ENCODE results near the gene CHST14. TPM values are rescaled to one million over a fixed set of nuclear protein-coding genes. Genes with fewer than 3 reads are reported as not detected.
A peak's percentile ranks its signal among the peaks of the same experiment; 100 is the strongest.
"Not testable (repeated sequence)": the region's sequence is repeated elsewhere in the genome, so short reads cannot be mapped to it uniquely, and the experiment has no call there.

CHST14 gene
- total and polyA plus RNA-seq, 2 donors from 2014 or later, result 11.9 to 14.3 TPM

DNA sequence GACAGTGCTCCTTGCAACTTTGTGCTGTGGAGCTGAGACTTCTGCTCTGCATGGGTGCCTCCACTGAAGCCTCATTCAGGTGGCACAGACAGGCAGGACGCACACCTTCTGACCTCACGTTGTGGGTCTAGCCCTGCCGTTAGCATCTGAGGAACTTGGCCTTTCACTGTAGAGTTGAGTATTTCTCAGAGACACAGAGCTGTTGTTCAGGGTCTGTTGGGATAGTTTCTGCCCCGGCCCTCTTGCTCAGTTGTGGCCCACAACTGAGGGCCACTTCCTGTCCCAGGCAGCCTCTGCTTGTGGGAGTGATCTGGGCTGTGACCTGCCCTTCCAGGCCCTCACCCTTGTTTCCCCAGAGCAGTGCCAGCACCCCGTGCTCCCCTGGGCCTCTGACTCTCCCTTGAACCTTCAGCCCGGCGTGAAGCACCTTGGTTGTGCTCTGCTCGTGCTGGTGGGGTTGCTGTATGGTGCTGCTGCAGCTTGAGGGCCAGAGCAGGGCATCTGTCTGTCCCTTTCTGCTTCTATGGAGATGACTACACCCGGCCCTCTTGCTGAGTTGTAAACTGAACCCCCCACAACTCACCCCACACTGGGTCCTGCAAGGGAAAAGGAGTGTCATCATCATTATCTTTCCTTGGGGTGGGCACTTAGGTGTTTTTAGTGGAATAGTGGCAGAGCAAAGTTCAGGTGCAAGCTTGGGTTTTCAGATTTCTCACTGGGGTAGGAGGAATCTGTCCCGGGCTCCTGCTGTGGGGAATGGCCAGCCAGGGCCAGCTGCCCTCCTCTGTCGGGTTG, 18.3 kb upstream of the CHST14 start:
- H3K9ac ChIP-seq (ENCODE audit: low read length in 3 of 3), result no peak overlapping the region
- H3K4me3 ChIP-seq (ENCODE audit: low read length in 3 of 3), result no peak overlapping the region
- H3K4me1 ChIP-seq (ENCODE audit: control insufficient read depth in 2 of 3, insufficient read depth in 2 of 3, low read depth in 1 of 3, low read length in 3 of 3), result peaks cover 0 to 30% (median 27%) of the 10 kb centered on the region in 3 donors
- H3K36me3 ChIP-seq (ENCODE audit: control insufficient read depth in 2 of 3, insufficient read depth in 3 of 3, low read length in 3 of 3), result no peaks in the 10 kb centered on the region
- no peaks in the 10 kb centered on the region for H3K27me3 ChIP-seq (ENCODE audit: control insufficient read depth, insufficient read depth, low read length)
- no peak for FAIRE-seq
- H3K9me3 ChIP-seq (ENCODE audit: control insufficient read depth in 2 of 3, insufficient read depth in 1 of 3, low read length in 3 of 3), result no peaks in the 10 kb centered on the region
- TF ChIP-seq, protein P1, sequence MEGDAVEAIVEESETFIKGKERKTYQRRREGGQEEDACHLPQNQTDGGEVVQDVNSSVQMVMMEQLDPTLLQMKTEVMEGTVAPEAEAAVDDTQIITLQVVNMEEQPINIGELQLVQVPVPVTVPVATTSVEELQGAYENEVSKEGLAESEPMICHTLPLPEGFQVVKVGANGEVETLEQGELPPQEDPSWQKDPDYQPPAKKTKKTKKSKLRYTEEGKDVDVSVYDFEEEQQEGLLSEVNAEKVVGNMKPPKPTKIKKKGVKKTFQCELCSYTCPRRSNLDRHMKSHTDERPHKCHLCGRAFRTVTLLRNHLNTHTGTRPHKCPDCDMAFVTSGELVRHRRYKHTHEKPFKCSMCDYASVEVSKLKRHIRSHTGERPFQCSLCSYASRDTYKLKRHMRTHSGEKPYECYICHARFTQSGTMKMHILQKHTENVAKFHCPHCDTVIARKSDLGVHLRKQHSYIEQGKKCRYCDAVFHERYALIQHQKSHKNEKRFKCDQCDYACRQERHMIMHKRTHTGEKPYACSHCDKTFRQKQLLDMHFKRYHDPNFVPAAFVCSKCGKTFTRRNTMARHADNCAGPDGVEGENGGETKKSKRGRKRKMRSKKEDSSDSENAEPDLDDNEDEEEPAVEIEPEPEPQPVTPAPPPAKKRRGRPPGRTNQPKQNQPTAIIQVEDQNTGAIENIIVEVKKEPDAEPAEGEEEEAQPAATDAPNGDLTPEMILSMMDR (IDR thresholded peaks at IDR 0.05; ENCODE audit: borderline replicate concordance, extremely low read depth, insufficient read depth), result no peak
- DNase-seq, result no peak
- no peak overlapping the region for H3K27ac ChIP-seq (ENCODE audit: low read depth in 2 of 2, low read length in 2 of 2)
- intact Hi-C loops (cut with DNase I), result no loop called here

DNA sequence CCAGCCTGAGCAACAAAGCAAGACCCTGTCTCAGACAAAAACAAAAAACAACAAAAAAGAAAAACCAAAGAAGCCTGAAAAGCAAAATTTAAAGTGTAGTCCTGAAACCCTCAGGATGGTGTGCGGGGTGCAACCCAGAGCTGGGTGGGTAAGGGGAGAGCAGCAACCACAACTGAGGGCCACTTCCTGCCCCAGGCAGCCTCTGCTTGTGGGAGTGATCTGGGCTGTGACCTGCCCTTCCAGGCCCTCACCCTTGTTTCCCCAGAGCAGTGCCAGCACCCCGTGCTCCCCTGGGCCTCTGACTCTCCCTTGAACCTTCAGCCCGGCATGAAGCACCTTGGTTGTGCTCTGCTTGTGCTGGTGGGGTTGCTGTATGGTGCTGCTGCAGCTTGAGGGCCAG, 16.8 kb upstream of the CHST14 start:
- H3K27ac ChIP-seq (ENCODE audit: low read depth in 2 of 2, low read length in 2 of 2); H3K4me3 ChIP-seq (ENCODE audit: low read length in 3 of 3); DNase-seq; H3K36me3 ChIP-seq (ENCODE audit: control insufficient read depth in 2 of 3, insufficient read depth in 3 of 3, low read length in 3 of 3); H3K9me3 ChIP-seq (ENCODE audit: control insufficient read depth in 2 of 3, insufficient read depth in 1 of 3, low read length in 3 of 3); FAIRE-seq; H3K27me3 ChIP-seq (ENCODE audit: control insufficient read depth, insufficient read depth, low read length); intact Hi-C loops (cut with DNase I); H3K9ac ChIP-seq (ENCODE audit: low read length in 3 of 3): not testable (repeated sequence)
- H3K4me1 ChIP-seq (ENCODE audit: control insufficient read depth in 2 of 3, insufficient read depth in 2 of 3, low read depth in 1 of 3, low read length in 3 of 3), result peaks cover 0 to 30% (median 27%) of the 10 kb centered on the region in 3 donors

DNA sequence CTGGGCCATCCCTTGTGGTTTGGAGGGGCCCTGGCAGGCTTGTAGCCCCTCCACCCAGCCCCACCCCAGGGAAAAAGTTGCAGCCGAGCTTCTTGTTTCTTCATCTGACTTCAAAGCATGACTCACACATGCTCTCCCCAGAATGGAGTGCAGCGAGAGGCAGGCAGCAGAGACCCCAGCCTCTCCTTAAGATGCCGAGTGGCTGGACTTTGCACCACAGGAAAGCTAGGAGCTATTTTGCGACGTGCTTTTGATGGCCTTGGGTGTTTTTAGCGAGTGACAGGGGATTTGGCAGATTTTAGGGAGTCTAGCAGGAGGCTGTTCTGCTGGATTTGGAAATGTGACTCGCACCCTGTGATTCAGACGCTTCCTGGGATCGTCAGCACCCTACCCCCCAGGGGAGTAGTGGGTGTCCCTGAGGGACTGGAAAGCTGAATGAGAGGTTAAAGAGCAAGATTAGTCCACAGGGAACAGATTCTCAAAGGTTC, 15.8 kb upstream of the CHST14 start:
- DNase-seq (no peak), FAIRE-seq (no peak)
- Histone ChIP-seq H3K27ac (ENCODE audit: low read depth in 2 of 2, low read length in 2 of 2) (no peak overlapping the region), H3K27me3 (ENCODE audit: control insufficient read depth, insufficient read depth, low read length) (no peaks in the 10 kb centered on the region), H3K9ac (ENCODE audit: low read length in 3 of 3) (no peak overlapping the region), H3K36me3 (ENCODE audit: control insufficient read depth in 2 of 3, insufficient read depth in 3 of 3, low read length in 3 of 3) (peaks cover 0 to 7% (median 4%) of the 10 kb centered on the region in 3 donors), H3K9me3 (ENCODE audit: control insufficient read depth in 2 of 3, insufficient read depth in 1 of 3, low read length in 3 of 3) (no peaks in the 10 kb centered on the region), H3K4me3 (ENCODE audit: low read length in 3 of 3) (no peak overlapping the region), H3K4me1 (ENCODE audit: control insufficient read depth in 2 of 3, insufficient read depth in 2 of 3, low read depth in 1 of 3, low read length in 3 of 3) (peaks cover 0 to 30% (median 27%) of the 10 kb centered on the region in 3 donors)
- intact Hi-C loops (cut with DNase I), result no loop called here
- TF ChIP-seq, protein P1 (IDR thresholded peaks at IDR 0.05; ENCODE audit: borderline replicate concordance, extremely low read depth, insufficient read depth), result no peak

DNA sequence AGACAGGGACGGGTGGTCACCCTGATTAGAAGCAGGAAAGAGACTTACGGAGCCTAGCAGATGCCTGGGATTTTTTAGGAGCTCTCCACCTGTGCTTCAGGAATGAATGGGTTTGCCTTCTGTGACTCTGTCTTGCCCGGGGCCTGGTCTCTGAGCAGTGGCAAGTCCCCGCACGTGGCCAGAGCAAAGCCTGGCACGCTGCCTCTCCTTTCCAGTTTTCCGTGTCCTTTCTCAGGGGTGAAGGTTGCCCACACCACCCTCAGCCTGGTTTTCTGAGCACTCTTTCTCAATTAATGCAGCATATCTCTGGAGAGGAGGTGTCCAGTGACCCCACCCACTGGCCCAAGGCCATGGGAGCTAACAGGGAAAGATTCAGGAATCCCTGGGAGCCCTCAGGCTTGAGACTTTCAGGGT, 14.5 kb upstream of the CHST14 start:
- H3K9ac ChIP-seq (ENCODE audit: low read length in 3 of 3), result peak overlapping the region in 1 of 3 donors; percentile 9

More for the DNA sequence above, 14.5 kb upstream of the CHST14 start:
- TF ChIP-seq, protein P1 (IDR thresholded peaks at IDR 0.05; ENCODE audit: borderline replicate concordance, extremely low read depth, insufficient read depth), result no peak
- no peaks in the 10 kb centered on the region for H3K27me3 ChIP-seq (ENCODE audit: control insufficient read depth, insufficient read depth, low read length)
- no peak for FAIRE-seq
- DNase-seq, result peak in 1 of 5 donors; percentile 61
- H3K9me3 ChIP-seq (ENCODE audit: control insufficient read depth in 2 of 3, insufficient read depth in 1 of 3, low read length in 3 of 3), result no peaks in the 10 kb centered on the region
- H3K4me3 ChIP-seq (ENCODE audit: low read length in 3 of 3), result no peak overlapping the region
- peaks cover 0 to 15% (median 4%) of the 10 kb centered on the region in 3 donors for H3K36me3 ChIP-seq (ENCODE audit: control insufficient read depth in 2 of 3, insufficient read depth in 3 of 3, low read length in 3 of 3)
- H3K4me1 ChIP-seq (ENCODE audit: control insufficient read depth in 2 of 3, insufficient read depth in 2 of 3, low read depth in 1 of 3, low read length in 3 of 3), result peaks cover 0 to 28% (median 25%) of the 10 kb centered on the region in 3 donors
- no peak overlapping the region for H3K27ac ChIP-seq (ENCODE audit: low read depth in 2 of 2, low read length in 2 of 2)
- intact Hi-C loops (cut with DNase I), result no loop called here
